Activated naive CD4-positive, alpha-beta T cell treated with anti-CD3 and anti-CD28 coated beads, Interleukin-2, amount 10 ng/mL, durations not matched to agents 7 days and 5 days (primary cell): Measurements from ENCODE around the gene ADGRF3.
"Not testable (repeated sequence)": the region's sequence is repeated elsewhere in the genome, so short reads cannot be mapped to it uniquely, and the experiment has no call there.

Source experiments
- CTCF ChIA-PET: fragments of 350-600 bp; sonication (Branson Sonifier 250); formaldehyde crosslinking; loops from one replicate; lab custom pipeline; 2021; ENCODE audit warnings: antibody characterized with exemption; lab: Charles Lee
- DNase-seq: peaks from one replicate; pipeline ENCODE4 v3.0.0-alpha.2; 2020
- H3K27ac Mint-ChIP-seq: one replicate; pipeline ENCODE4 v1.8.0; 2021; ENCODE audit warnings: mild to moderate bottlenecking, moderate library complexity, mixed read lengths
- H3K27me3 Mint-ChIP-seq: one replicate; pipeline ENCODE4 v1.8.0; 2021; ENCODE audit warnings: mild to moderate bottlenecking, mixed read lengths
- H3K36me3 Mint-ChIP-seq: one replicate; pipeline ENCODE4 v1.8.0; 2021; ENCODE audit warnings: mixed read lengths
- H3K4me1 Mint-ChIP-seq: one replicate; pipeline ENCODE4 v1.8.0; 2021; ENCODE audit warnings: mixed read lengths
- H3K4me3 Mint-ChIP-seq: one replicate; pipeline ENCODE4 v1.8.0; 2021; ENCODE audit warnings: mild to moderate bottlenecking, moderate library complexity, mixed read lengths
- H3K9me3 Mint-ChIP-seq: one replicate; pipeline ENCODE4 v1.8.0; 2021; ENCODE audit warnings: mixed read lengths

The ADGRF3 gene

GRCh38 chr2:26270373-26270772, 76.2 kb downstream of the ADGRF3 start:
- Mint-ChIP-seq H3K27me3 (no peaks in the 10 kb centered on the region), H3K27ac (no peak overlapping the region), H3K4me3 (no peak overlapping the region), H3K36me3 (peaks cover 16% of the 10 kb centered on the region), H3K9me3 (no peaks in the 10 kb centered on the region), H3K4me1 (peaks cover 2% of the 10 kb centered on the region)
- CTCF ChIA-PET, result no interaction called here
- DNase-seq, result no peak

GRCh38 chr2:26269571-26270158, 76.9 kb downstream of the ADGRF3 start:
- no peak for DNase-seq
- Mint-ChIP-seq H3K9me3 (no peaks in the 10 kb centered on the region), H3K4me1 (peaks cover 2% of the 10 kb centered on the region), H3K4me3 (no peak overlapping the region), H3K36me3 (peaks cover 16% of the 10 kb centered on the region), H3K27ac (no peak overlapping the region), H3K27me3 (no peaks in the 10 kb centered on the region)
- CTCF ChIA-PET, result no interaction called here

GRCh38 chr2:26268670-26269385, 77.8 kb downstream of the ADGRF3 start:
- H3K27ac Mint-ChIP-seq, H3K4me3 Mint-ChIP-seq, H3K27me3 Mint-ChIP-seq, DNase-seq, CTCF ChIA-PET, H3K9me3 Mint-ChIP-seq, H3K4me1 Mint-ChIP-seq: not testable (repeated sequence)
- peaks cover 14% of the 10 kb centered on the region for H3K36me3 Mint-ChIP-seq

GRCh38 chr2:26268213-26268612, 78.4 kb downstream of the ADGRF3 start:
- no peak for DNase-seq
- Mint-ChIP-seq H3K27me3 (no peaks in the 10 kb centered on the region), H3K4me1 (no peaks in the 10 kb centered on the region), H3K4me3 (no peak overlapping the region), H3K27ac (no peak overlapping the region), H3K9me3 (no peaks in the 10 kb centered on the region), H3K36me3 (peaks cover 11% of the 10 kb centered on the region)
- CTCF ChIA-PET, result no interaction called here

- not testable (repeated sequence) for H3K27ac Mint-ChIP-seq, H3K4me3 Mint-ChIP-seq, H3K9me3 Mint-ChIP-seq, DNase-seq, H3K27me3 Mint-ChIP-seq, H3K4me1 Mint-ChIP-seq
- CTCF ChIA-PET, result interaction anchor here (0.5 kb wide), 1 partner anchor 507 kb away, joined by 3 read pairs; no protein-coding TSS in a partner anchor
- peaks cover 22% of the 10 kb centered on the region for H3K36me3 Mint-ChIP-seq
These were observed 87.8 kb downstream of the ADGRF3 start for GRCh38 chr2:26258836-26259235.
